T47D (cell line): ENCODE results near the gene OR6S1.

Experiments used
- DNase-seq, 2 experiments: peaks; one replicate each; pipeline versions ENCODE4 v3.0.0 to v3.0.0-alpha.2; 2011 to 2012; ENCODE audit warnings: low read depth in 1 of 2, low spot score in 1 of 2
- JUND ChIP-seq: IDR thresholded peaks from 2 replicates; pipeline ENCODE4 v1.6.1; 2012; ENCODE audit warnings: low read depth
- in situ Hi-C: cut with HindIII; loops from 2 replicates; pipeline ENCODE4 v1.10.0; 2016; ENCODE audit warnings: low sequenced_read_pairs, low pct_unique_long_range_greater_than_20kb

OR6S1 gene

DNA sequence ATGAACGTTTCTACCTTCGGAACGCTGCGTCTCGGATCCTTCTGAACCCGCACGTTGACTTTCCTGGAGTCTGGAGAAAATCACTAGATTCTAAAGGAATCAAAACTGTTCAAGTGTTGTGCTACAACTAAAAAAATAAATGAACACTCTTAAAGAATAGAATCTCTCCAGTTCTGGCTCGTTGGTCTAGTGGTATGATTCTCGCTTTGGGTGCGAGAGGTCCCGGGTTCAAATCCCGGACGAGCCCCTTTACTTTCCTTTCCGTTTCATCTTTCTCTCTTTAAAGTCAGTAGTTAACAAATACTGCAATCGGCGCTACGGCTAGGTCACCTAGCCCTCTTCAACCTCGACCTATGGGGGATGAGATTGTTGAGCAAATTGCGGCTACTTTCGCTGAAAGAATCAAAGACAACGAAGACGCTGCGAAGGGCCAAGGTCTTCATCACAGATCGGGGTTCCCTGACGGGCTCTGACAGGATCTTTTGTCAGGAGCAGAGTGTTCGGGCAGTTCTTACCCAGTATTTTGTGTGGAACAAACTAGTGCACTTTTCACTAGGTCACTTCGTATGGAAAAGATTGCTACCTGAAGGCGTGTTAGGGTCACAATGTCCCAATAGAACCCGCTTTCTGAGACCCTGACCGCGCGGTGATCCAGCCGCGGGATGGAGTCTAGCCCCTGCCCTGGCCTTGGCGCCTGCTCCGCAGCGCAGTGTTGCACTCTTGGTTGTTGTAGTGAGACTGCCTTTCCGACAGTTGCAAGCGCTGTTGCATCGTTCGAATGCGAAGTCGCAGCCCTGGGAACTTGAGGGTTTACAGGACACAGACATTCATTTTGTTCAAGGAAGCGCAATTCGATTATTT is 8.4 kb downstream of the OR6S1 start:
- in situ Hi-C loops: no loop called here
- peak in 1 of 2 experiments; percentile 64 for DNase-seq
- no peak for TF ChIP-seq JUND

DNA sequence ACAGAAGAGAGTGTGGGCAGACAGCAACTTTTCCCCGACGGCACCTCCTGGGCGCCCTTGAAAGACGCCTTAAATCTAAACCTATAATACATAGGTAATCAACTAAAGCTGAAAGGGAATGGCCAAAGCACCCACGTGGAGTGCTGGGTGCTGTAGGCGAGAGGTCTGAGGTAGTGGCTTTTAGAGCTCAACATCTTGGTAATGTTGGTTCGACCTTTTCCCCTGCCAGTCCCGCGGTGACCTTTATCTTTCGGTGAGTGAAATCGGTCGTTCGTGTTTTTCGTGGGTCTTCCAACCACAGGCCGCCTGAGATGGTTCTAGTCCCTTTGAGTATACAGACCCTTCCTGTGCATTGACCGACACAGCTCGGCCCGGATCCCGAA is 9.1 kb downstream of the OR6S1 start:
- DNase-seq: no peak
- TF ChIP-seq JUND: no peak
- in situ Hi-C loops: no loop called here

DNA sequence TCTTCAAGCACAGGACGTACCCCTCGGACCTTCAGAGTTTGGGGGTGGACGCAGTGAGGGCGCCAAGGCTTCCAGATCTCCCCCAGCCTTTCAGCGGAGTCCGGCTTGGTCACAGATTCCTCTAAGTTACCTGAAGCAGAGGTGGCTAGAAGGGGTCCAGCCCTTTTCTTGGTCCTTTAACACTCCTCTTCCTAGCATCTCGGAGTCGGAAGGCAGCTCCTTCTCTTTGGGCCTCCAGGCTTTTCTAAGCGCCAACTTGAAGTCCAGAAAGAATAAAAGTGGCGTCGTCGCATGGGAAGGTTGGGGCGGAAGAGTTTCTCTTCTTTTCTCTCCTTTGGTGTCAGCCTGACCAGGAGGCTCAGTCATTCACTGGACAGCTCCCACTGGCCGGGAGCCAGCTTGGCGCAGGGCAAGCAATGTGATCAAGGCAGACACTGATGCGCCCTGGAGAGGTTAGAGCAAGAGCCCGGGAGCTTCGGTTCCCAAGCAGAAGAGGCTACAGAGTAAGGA is 9.6 kb downstream of the OR6S1 start:
- peak in 1 of 2 experiments; percentile 79 for DNase-seq
- TF ChIP-seq JUND: no peak
- in situ Hi-C loops: no loop called here

DNA sequence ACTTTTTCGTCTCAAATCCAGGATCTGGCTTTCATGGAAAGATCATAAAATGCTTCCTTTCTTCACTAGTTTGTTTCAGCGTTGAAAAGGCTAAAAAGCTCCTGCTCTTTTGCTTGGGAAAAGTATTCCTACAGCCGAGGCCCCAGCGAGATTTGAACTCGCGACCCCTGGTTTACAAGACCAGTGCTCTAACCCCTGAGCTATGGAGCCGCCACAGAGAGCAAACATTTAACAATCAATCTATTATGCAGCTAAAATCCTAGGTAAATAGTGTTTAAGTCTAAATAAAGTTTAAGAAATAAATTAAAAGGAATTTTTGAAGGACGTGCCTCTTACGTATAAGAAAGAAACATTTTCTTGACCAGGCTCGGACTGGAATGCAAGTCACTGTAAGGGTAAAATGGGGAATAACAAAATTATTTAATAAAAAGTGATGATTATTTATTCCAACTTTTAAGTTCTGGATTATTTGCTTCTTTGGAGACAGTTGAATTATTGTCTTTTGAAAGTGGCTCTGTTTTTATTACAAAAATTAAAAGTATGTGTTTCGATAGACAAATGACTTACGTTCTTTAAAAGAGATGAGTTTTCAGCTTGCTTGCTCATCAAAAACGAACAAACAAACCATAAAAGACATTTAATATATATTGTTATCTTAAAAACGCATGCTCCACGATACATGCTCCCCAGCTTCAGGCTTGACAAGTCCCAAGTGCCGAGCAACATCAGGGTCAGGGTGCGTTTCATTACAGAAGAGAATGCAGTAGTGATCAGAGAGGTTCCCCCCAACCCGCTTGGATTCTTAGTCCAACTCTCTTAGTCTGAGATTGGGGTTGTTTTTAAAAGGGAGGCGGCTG is 10.2 kb downstream of the OR6S1 start:
- in situ Hi-C loops: no loop called here
- peak in 1 of 2 experiments; percentile 47 for DNase-seq
- no peak for TF ChIP-seq JUND

DNA sequence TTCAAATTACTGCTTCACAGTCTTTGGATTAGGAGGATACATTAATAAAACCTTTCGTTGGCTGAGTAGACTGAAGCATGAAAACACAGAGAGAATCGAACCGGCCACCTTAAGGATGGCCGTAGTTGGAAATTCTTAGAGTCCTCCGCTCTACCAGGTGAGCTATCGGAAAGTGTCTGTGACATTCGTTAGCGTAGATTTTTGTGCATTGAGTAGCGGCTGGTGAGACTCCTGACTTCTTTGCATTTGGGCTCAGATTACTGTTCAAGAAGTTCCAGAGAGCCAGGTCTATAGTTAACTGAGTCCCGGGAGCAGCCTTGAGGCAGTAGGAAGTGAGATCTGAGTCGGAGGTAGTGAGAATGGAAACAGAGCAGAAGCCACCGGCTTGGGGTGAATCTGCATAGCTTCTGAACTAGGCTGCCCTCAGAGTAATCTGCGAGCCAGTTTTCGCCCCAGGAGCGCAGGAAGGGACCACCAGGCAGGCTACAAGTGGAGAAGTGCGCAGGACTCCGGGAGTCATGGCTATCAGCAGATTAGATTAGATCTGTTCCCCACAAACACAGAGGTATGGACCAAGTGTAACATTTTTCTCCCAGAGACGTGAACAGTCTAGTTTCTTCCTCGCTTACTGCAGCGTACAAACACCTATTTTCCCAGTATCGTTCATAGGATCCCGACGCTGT is 11.0 kb downstream of the OR6S1 start:
- peak in 1 of 2 experiments; percentile 42 for DNase-seq
- in situ Hi-C loops: no loop called here
- TF ChIP-seq JUND: no peak

DNA sequence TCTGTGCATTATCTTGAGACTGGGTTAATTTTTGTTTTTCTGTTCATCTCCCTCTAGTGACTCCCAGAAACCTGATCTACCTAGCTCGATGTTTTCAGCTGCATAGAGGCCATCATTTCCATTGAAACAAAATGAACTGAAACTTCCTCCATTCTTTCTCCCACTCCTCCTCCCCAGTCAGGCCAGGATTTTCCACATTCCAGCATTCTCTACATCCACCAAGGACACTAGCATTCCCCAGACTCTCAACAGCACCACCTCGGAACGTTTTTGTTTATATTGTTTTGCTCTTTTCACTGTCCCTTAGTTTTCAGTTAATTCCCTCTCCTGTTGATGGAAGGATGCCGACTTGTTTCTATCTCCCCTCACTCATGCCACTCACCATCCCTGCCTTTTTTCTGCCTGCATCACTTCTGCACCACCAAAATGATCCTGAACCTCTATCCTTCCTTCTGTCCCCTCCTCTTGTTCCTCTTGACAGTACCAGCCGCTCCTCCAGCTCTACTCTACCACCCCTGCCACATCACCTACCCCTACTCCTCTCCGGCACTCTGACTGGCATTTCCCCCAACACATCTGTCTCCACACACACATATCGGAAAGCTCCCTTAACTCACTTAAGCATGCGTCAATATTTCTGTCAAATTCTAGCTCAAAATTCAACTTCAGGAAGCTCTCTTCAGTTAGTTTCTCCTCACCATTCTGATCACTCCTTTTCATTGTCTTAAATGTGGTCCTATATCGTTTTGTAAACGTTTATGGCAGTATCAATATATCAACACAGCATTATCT is 13.2 kb downstream of the OR6S1 start:
- in situ Hi-C loops: no loop called here
- DNase-seq: no peak
- no peak for TF ChIP-seq JUND

DNA sequence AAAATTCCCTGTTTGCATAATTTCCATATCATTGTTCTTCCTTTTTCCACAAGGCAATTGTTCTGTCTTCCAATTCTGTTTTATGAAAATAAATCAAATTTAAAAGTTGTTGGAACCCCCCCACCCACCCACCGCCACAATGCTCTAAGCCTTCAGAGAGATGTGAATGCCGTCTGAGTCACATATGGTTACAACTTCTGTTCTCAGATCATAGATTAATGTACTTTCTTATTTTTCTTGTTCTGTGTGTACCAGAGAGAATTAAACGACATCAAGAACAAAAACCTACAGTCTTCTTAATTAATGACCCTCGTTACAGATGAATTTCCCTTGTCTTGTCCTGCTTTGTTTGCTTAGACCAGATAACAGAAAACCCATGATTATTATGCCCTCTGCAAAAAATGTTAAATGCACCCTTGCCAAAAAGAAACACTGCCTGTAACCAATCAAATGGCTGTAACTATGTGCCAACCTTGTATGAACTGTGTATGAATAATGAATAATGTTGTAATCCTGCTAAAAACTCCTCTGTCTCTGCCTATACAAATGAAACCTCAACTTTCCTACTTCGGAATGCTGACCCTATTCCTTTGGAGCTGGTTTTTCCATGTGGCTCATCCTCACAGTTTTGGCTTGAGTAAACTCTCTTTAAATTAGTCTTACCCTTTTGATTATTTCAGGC is 14.0 kb downstream of the OR6S1 start:
- no peak for DNase-seq
- in situ Hi-C loops: no loop called here
- no peak for TF ChIP-seq JUND

DNA sequence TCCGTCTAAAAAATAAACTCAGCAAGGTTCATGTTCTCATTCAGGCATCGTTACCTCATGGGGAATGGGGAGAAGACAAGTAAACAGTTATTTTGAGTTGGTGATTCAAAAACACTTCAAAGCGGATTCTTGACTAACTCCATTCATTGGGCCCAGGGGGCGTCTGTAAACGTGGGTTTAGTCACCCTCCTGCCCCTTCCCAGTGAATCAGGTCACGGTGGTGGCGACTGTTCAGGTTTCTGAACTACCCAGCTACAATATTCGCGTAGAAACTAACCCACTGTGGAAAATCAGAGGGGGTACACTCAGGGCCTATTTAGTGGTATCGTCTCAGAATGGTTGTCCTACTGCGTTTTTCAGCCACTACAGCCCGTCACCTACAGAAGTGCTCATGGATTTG is 15.2 kb downstream of the OR6S1 start:
- no peak for TF ChIP-seq JUND
- no peak for DNase-seq
- in situ Hi-C loops: no loop called here

DNA sequence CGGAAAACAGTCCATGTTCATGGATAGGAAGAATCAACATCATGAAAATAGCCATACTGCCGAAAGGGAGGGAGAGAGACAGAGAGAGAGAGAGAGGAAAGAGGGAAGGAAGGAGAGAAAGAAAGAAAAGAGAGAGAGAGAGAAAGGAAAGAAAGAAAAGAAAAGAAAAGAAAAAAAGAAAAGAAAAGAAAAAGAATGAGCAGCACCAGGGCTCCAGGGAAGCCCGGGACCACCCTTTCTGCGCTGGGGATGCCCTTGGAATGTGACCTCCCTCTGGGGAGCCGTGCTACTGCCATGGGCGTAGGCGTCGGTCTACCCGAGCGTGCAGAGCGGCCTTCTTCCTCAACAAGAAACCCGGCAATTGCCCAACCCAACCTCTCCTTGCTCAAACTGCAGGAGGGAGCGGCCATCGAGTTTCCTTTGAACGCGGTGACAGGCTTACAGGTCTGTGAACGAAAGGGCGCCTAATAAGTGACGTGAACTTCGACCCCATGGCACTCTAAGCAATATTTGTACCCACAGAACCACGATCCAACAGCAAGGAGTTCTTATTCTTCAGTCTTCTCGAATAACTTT is 16.9 kb downstream of the OR6S1 start:
- DNase-seq: no peak
- TF ChIP-seq JUND: no peak
- in situ Hi-C loops: no loop called here

DNA sequence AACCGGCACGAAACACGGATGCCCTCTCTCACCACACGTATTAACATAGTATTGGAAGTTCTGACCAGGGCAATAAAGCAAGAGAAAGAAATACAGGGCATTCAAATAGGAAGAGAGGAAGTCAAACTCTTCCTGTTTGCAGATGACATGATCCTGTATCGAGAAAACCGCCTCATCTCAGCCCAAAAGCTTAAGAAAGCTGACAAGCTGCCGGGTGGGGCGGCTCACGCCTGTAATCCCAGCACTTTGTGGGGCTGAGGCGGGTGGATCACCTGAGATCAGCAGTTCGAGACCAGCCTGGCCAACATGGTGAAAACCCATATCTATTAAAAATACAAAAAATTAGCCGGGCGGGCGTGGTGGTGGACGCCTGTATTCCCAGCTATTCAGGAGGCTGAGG is 17.7 kb downstream of the OR6S1 start:
- DNase-seq: no peak
- no peak for TF ChIP-seq JUND
- in situ Hi-C loops: no loop called here

DNA sequence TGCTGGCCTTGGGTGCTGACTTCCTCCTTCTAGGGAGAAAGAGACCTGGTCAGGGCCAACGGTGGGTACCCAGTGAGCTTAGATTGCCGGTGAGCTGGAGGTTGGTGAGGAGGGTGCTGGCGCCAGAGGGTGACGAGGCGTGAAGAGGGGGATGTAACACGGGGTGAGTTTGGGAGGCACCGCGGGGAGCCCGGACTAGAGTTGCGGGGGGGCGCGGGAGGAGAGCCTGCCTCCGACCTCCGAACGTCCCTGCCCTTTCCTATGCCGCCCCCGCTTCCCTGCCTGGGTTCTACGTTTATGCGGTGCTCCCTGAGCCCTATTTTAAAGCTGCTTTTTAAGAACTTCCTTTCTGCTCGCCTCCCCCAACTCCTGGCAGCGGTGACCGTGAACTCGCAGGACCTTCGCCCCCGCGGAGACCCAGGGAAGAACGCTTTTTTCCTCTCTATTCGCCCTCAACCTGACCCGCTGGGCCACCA is 18.6 kb downstream of the OR6S1 start:
- no peak for TF ChIP-seq JUND
- in situ Hi-C loops: no loop called here
- no peak for DNase-seq
